HFFc6 (cell line): ENCODE data around the gene IFNL4. TPM values are rescaled to one million over a fixed set of nuclear protein-coding genes. Genes with fewer than 3 reads are reported as not detected.
"Not testable (repeated sequence)": the region's sequence is repeated elsewhere in the genome, so short reads cannot be mapped to it uniquely, and the experiment has no call there.

Experiments
- DNase-seq: peaks from one replicate; pipeline ENCODE4 v3.0.0-alpha.2; 2018
- H3K27ac Mint-ChIP-seq: 2 replicates; pipeline ENCODE4 v1.8.0; 2020; ENCODE audit warnings: mild to moderate bottlenecking, mixed read lengths
- H3K27me3 Mint-ChIP-seq: 2 replicates; pipeline ENCODE4 v1.8.0; 2021; ENCODE audit warnings: mild to moderate bottlenecking, moderate library complexity, mixed read lengths; ENCODE audit not compliant: insufficient read depth
- H3K36me3 Mint-ChIP-seq: 2 replicates; pipeline ENCODE4 v1.8.0; 2021; ENCODE audit warnings: low read depth, mixed read lengths
- H3K4me1 Mint-ChIP-seq: 2 replicates; pipeline ENCODE4 v1.8.0; 2020; ENCODE audit warnings: low read depth, mixed read lengths
- H3K4me3 Mint-ChIP-seq: 2 replicates; pipeline ENCODE4 v1.8.0; 2020; ENCODE audit warnings: mild to moderate bottlenecking, moderate library complexity, mixed read lengths
- H3K9me3 Mint-ChIP-seq: 2 replicates; pipeline ENCODE4 v1.8.0; 2020; ENCODE audit warnings: mild to moderate bottlenecking, mixed read lengths
- CTCF ChIP-seq: fragments of 200-600 bp; sonication (generic); IDR thresholded peaks from 2 replicates; pipeline ENCODE4 v1.5.0; 2021; ENCODE audit warnings: antibody characterized with exemption, mild to moderate bottlenecking
- total RNA-seq, 6 experiments: library from RNA; stranded (reverse); fragmentation: NEBNext Ultra II Directional; extraction: Animal tissue kit (Norgen Biotek cat#: 25700); gene quantifications; 2 replicates in 1 of 6; 3 replicates in 5 of 6; pipeline ENCODE4 v1.2.3, GENCODE V29; 2021

The IFNL4 gene
- total RNA-seq, 6 experiments from 2014 or later = not detected

- Mint-ChIP-seq H3K4me3 (no peak overlapping the region), H3K36me3 (no peaks in the 10 kb centered on the region), H3K27me3 (peaks cover 23% of the 10 kb centered on the region), H3K9me3 (peaks cover 7% of the 10 kb centered on the region), H3K27ac (no peak overlapping the region), H3K4me1 (no peaks in the 10 kb centered on the region)
- no peak for TF ChIP-seq CTCF
- no peak for DNase-seq
Measured at GRCh38 chr19:39284032-39284431, 35.4 kb upstream of the IFNL4 start.

GRCh38 chr19:39282021-39282420, 33.4 kb upstream of the IFNL4 start:
- H3K4me3 Mint-ChIP-seq = no peak overlapping the region
- TF ChIP-seq CTCF = no peak
- H3K27me3 Mint-ChIP-seq = peaks cover 16% of the 10 kb centered on the region
- no peak overlapping the region for H3K27ac Mint-ChIP-seq
- H3K4me1 Mint-ChIP-seq = no peaks in the 10 kb centered on the region; the same call in 1 of the 2 replicates
- DNase-seq = no peak
- H3K36me3 Mint-ChIP-seq = no peaks in the 10 kb centered on the region
- peaks cover 7% of the 10 kb centered on the region for H3K9me3 Mint-ChIP-seq

GRCh38 chr19:39277598-39277997, 28.9 kb upstream of the IFNL4 start:
- no peaks in the 10 kb centered on the region for H3K36me3 Mint-ChIP-seq
- peaks cover 23% of the 10 kb centered on the region for H3K27me3 Mint-ChIP-seq
- H3K4me3 Mint-ChIP-seq = no peak overlapping the region; the same call in 1 of the 2 replicates
- no peaks in the 10 kb centered on the region; the same call in 1 of the 2 replicates for H3K4me1 Mint-ChIP-seq
- TF ChIP-seq CTCF = no peak
- no peak overlapping the region; the same call in 1 of the 2 replicates for H3K27ac Mint-ChIP-seq
- no peak for DNase-seq
- H3K9me3 Mint-ChIP-seq = no peaks in the 10 kb centered on the region; the same call in 1 of the 2 replicates

GRCh38 chr19:39276740-39277139, 28.1 kb upstream of the IFNL4 start:
- Mint-ChIP-seq H3K27me3 (peaks cover 24% of the 10 kb centered on the region), H3K27ac (no peak overlapping the region), H3K36me3 (no peaks in the 10 kb centered on the region), H3K4me1 (no peaks in the 10 kb centered on the region; the same call in 1 of the 2 replicates), H3K4me3 (no peak overlapping the region), H3K9me3 (no peaks in the 10 kb centered on the region)
- TF ChIP-seq CTCF = no peak
- DNase-seq = no peak

GRCh38 chr19:39275578-39275977, 26.9 kb upstream of the IFNL4 start:
- Mint-ChIP-seq H3K4me1 (no peaks in the 10 kb centered on the region; the same call in 1 of the 2 replicates), H3K36me3 (no peaks in the 10 kb centered on the region), H3K27me3 (peaks cover 28% of the 10 kb centered on the region), H3K9me3 (no peaks in the 10 kb centered on the region), H3K4me3 (no peak overlapping the region), H3K27ac (no peak overlapping the region)
- no peak for DNase-seq
- TF ChIP-seq CTCF = no peak

- not testable (repeated sequence) for DNase-seq, H3K36me3 Mint-ChIP-seq, H3K9me3 Mint-ChIP-seq, H3K27ac Mint-ChIP-seq, H3K4me1 Mint-ChIP-seq, H3K4me3 Mint-ChIP-seq
- peaks cover 34% of the 10 kb centered on the region for H3K27me3 Mint-ChIP-seq
Measured at GRCh38 chr19:39273859-39274258, 25.2 kb upstream of the IFNL4 start.
